ENCODE measurements around the gene DEDD2. TPM values are rescaled to one million over a fixed set of nuclear protein-coding genes. Genes with fewer than 3 reads are reported as not detected.

Gene DEDD2
- total RNA-seq, 1 donor from 2014 or later: 26.1 TPM

DNA sequence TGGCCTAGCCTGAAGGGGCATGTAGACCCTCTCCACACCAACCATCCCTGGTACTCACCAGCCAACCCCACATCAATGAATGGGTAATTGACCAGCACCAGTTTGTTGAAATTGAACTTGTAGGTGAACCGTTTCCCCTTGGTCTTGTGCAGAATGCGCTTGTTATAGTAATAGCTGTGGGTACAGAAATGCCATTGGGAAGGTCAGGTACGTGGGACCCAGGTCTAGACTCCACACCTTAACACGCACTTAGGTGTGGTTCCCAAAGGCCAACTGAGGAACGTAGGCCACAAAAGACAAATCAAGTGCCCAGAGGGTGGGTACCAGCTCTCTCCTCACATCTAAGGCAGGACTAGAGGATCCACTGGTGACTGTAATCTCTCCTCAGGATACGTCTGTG is 32.3 kb upstream of the DEDD2 start:
- POLR2A ChIA-PET: interaction anchor here (0.6 to 3.9 kb wide), 2 partner anchors 20 to 49 kb away, joined by 4 to 19 read pairs; partner anchors contain the start of gene CIC
- no peak for ATAC-seq (ENCODE audit: low read depth)
- H3K4me3 Mint-ChIP-seq: no peak overlapping the region

DNA sequence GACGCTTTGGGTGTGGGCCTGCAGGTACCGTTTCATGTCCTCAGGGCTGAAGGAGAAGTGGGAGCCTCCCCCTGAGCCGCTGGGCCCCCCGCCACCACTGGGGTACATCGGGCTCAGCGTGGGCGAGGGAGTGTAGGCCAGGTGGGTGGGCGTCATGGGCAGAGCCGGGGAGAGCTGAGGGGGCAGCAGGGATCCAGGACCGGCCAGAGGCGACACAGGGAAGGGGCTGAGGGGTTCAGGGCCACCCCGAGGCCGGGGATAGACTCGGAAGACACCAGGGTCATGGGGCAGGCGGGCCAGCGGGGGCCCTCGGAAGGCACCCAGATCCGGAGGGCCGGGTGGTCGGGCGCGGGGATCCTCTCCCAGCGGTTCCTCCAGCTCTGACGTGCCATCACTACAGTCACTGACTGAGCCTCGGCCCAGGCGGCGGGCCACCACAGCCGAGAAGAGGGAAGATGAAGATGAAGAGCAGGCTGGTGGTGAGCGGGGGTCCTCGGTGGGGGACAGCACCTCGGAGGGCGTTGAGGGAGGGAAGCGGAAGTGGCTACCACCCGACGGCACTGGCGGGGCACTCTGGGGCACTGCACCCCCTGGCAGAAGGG is 31.8 kb upstream of the DEDD2 start:
- H3K9me3 Mint-ChIP-seq: no peaks in the 10 kb centered on the region
- intact Hi-C loops (cut with micrococcal nuclease): no loop called here
- ChIA-PET POLR2A (interaction anchor here (0.8 kb wide), 1 partner anchor 20 kb away, joined by 4 read pairs; the partner anchor contains the start of gene CIC), CTCF (no interaction called here)
- no peak overlapping the region for H3K27ac Mint-ChIP-seq
- no peaks in the 10 kb centered on the region for H3K27me3 Mint-ChIP-seq
- ATAC-seq (ENCODE audit: low read depth) (no peak), DNase-seq (no peak)
- peaks cover 39% of the 10 kb centered on the region for H3K4me1 Mint-ChIP-seq
- peaks cover 16% of the 10 kb centered on the region for H3K36me3 Mint-ChIP-seq (ENCODE audit: low read depth)
- TF ChIP-seq, protein P1, sequence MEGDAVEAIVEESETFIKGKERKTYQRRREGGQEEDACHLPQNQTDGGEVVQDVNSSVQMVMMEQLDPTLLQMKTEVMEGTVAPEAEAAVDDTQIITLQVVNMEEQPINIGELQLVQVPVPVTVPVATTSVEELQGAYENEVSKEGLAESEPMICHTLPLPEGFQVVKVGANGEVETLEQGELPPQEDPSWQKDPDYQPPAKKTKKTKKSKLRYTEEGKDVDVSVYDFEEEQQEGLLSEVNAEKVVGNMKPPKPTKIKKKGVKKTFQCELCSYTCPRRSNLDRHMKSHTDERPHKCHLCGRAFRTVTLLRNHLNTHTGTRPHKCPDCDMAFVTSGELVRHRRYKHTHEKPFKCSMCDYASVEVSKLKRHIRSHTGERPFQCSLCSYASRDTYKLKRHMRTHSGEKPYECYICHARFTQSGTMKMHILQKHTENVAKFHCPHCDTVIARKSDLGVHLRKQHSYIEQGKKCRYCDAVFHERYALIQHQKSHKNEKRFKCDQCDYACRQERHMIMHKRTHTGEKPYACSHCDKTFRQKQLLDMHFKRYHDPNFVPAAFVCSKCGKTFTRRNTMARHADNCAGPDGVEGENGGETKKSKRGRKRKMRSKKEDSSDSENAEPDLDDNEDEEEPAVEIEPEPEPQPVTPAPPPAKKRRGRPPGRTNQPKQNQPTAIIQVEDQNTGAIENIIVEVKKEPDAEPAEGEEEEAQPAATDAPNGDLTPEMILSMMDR (IDR thresholded peaks at IDR 0.05): no peak
- no peak overlapping the region for H3K4me3 Mint-ChIP-seq

More for the DNA sequence above, 32.3 kb upstream of the DEDD2 start:
- Mint-ChIP-seq H3K9me3 (no peaks in the 10 kb centered on the region), H3K4me1 (peaks cover 34% of the 10 kb centered on the region), H3K27ac (no peak overlapping the region), H3K27me3 (no peaks in the 10 kb centered on the region), H3K36me3 (ENCODE audit: low read depth) (peaks cover 13% of the 10 kb centered on the region)
- intact Hi-C loops (cut with micrococcal nuclease): no loop called here
- CTCF ChIA-PET: interaction anchor here (0.7 kb wide), 1 partner anchor 141 kb away, joined by 3 read pairs; no protein-coding TSS in a partner anchor
- DNase-seq: no peak
- TF ChIP-seq, protein P1 (IDR thresholded peaks at IDR 0.05): no peak

DNA sequence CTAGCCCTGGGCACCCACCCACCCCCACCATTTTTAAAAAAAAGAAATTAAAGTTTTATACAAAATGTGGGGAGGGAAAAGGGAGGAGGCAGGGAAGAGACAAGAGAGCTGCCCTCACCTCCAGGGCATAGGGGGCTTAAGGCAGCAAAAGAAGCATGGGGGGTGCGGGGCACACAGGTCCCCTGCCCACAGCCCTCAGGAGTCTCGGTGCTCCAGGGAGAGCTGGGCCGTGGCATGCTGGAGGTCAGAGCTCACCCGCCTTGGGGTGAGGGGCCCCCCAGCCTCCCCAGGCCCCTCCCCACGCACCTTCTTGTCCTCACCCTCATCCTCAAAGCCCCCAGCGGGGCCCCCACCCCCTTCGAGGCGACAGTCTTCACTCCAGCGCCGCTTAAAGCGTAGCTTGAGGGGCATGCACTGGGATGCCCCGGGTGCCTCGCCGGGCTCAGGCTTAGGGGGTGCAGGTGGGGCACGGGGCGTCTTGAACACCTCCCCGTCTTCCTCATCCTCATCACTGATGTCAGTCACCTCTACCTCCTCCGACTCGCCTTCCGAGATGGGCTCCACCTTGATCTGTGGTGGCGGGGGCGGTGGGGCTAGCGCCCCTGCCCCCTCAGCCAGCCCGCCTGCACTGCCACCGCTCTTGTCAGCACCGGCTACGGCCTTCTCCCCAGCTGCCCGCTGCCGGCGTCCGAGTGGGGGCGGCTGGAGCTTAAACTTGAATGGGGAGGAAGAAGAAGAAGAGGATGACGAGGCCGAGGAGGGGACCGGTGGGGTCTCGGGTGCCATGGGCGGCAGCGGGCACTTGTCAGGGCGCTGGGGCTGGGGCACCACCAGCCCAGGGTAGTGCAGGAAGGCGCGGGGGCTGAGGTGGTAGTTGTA is 31.0 kb upstream of the DEDD2 start:
- Mint-ChIP-seq H3K4me1 (peaks cover 43% of the 10 kb centered on the region), H3K4me3 (no peak overlapping the region), H3K27ac (no peak overlapping the region), H3K9me3 (no peaks in the 10 kb centered on the region), H3K27me3 (no peaks in the 10 kb centered on the region), H3K36me3 (ENCODE audit: low read depth) (peaks cover 17% of the 10 kb centered on the region)
- no peak for ATAC-seq (ENCODE audit: low read depth)
- ChIA-PET POLR2A (interaction anchor here (0.7 to 7.2 kb wide), 5 partner anchors 21 to 135 kb away, joined by 3 to 68 read pairs (median 4); partner anchors contain the start of gene CIC), CTCF (no interaction called here)
- TF ChIP-seq, protein P1 (IDR thresholded peaks at IDR 0.05): no peak
- intact Hi-C loops (cut with micrococcal nuclease): no loop called here
- no peak for DNase-seq

DNA sequence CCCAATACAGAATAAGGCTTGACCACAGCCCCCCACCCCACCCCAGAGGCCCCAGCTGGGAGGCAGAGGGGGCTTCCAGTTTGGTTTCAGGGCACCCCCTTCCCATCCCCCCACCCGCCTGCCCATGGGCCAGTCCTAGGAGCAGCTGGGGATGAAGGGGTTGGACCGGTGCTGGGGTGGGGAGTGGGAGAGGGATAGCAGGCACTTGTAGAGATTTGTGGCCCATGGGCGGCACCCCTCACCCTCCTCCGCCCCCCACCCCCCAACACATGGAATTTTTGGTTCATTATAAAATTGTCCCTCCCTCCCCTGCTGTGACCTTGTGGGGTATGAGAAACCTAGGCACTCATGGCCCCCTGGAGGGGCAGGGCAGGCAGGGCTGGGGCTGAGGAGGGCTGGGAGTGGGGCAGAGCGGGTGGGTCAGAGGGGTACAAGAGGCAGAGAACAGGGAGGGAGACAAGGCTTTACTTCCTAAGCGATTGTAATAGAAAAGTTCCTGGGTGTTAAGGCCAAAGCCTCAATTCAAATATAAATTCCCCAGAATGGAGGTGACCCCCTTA is 30.2 kb upstream of the DEDD2 start:
- Mint-ChIP-seq H3K36me3 (ENCODE audit: low read depth) (peaks cover 21% of the 10 kb centered on the region), H3K4me1 (peaks cover 46% of the 10 kb centered on the region), H3K27me3 (no peaks in the 10 kb centered on the region), H3K4me3 (no peak overlapping the region), H3K9me3 (no peaks in the 10 kb centered on the region), H3K27ac (no peak overlapping the region)
- ChIA-PET POLR2A (interaction anchor here (0.7 to 7.2 kb wide), 4 partner anchors 8 to 134 kb away, joined by 3 to 68 read pairs (median 4); partner anchors contain the start of gene ERF), CTCF (interaction anchor here (1.3 to 1.4 kb wide), 2 partner anchors 49 to 115 kb away, joined by 4 to 5 read pairs; partner anchors contain the start of gene POU2F2)
- no peak for ATAC-seq (ENCODE audit: low read depth)
- intact Hi-C loops (cut with micrococcal nuclease): no loop called here
- TF ChIP-seq, protein P1 (IDR thresholded peaks at IDR 0.05): no peak
- DNase-seq: no peak

Data from activated B cell treated with CpG ODN at 0.5 μM for 24 hours (primary cell).